Measurements from ENCODE around the gene FAM53B.

FAM53B gene

GRCh38 chr10:124668517-124669051 is 75.6 kb downstream of the FAM53B start:
- TF ChIP-seq CTCF (IDR thresholded peaks at IDR 0.05; ENCODE audit: insufficient read depth, low read depth, low read length, missing control alignments), result no peak
- no peak for DNase-seq (ENCODE audit: low read depth)
- no peak overlapping the region for H3K4me3 ChIP-seq (ENCODE audit: low read length)

DNA sequence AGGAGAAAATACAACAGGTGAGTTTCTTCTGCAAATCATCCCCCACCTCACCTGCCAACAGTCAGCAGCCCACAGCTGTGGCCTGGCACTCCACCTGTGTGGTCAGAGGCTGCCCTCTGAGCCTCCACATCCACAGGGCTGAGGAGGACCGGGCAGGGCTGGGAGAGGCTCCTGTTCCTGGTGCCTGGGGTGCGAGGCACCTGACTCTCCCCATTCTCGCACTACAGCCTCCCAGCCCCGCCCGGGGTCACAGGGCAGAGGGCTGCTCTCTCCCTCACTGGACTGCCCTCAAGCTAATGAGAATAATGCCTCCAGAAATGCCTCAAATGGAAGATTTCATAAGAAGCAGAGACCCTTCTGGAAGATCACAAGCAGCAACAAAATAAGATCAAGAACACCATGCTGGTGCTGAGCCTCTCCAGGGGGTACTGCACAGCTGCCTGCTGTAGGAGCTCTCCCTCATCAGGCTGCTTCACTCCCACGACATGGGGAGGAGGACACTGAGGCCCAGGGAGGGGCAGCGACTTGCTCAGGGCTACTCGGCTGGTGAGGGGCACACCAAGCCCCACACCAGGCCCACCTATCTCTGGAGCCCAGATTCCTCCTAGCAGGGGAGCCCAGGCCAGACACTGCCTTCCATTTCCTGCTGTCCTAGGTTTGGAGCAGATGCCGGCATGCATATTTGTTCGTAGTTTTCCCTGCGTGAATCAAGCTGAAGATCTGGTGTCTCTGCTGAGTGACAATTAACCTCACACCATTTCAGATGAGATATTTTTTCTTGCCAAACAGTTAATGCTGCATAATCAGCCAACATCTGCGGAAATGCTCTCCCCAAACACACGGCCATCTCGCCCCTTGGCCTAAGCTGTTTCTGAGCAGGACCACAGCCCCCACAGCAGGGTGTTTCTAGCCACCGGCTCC is 76.5 kb downstream of the FAM53B start:
- no peak for TF ChIP-seq CTCF (IDR thresholded peaks at IDR 0.05; ENCODE audit: insufficient read depth, low read depth, low read length, missing control alignments)
- no peak overlapping the region for H3K4me3 ChIP-seq (ENCODE audit: low read length)
- no peak for DNase-seq (ENCODE audit: low read depth)

DNA sequence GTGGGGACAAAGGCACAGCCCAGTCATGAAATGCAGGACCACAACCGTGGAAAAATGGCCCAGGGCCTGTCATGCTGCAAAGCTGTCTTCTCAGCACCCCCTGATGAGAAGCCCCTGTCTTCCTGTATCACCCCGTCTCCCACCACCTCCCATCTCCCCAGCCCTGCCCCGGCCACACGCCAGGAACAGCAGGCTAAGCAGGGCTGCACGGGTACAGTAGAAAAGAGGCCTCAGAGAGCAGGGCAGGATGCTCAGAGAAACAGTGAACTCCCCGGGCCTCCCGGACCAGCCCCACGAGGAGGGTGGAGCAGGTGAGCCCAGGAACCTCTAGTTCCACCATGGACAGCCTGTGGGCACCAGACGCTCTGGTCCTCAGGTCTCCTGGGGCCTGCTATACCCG is 77.7 kb downstream of the FAM53B start:
- H3K4me3 ChIP-seq (ENCODE audit: low read length), result no peak overlapping the region

GRCh38 chr10:124665980-124666379 is 78.2 kb downstream of the FAM53B start:
- H3K4me3 ChIP-seq (ENCODE audit: low read length), result no peak overlapping the region
- DNase-seq (ENCODE audit: low read depth), result no peak
- TF ChIP-seq CTCF (IDR thresholded peaks at IDR 0.05; ENCODE audit: insufficient read depth, low read depth, low read length, missing control alignments), result no peak

More for the DNA sequence above, 77.7 kb downstream of the FAM53B start:
- no peak for TF ChIP-seq CTCF (IDR thresholded peaks at IDR 0.05; ENCODE audit: insufficient read depth, low read depth, low read length, missing control alignments)
- no peak for DNase-seq (ENCODE audit: low read depth)

DNA sequence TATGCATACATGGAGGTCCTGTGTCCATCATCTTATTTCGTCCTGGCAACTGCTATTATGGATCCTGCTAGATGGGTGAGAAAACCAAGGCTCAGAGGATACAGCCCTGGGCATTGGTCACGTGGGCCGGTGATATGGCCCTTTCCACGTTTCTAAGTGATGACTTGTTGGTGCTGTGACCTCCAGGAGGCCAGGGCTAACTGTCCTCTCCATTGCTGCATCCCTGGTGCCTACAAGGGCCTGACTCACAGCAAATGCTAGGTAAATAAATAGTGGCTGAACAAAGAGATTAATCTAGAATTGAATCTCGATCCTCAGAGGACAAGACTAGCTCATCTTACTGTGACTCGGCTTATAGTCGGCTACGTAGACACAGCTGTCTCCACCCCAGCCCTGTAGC is 78.6 kb downstream of the FAM53B start:
- no peak overlapping the region for H3K4me3 ChIP-seq (ENCODE audit: low read length)
- TF ChIP-seq CTCF (IDR thresholded peaks at IDR 0.05; ENCODE audit: insufficient read depth, low read depth, low read length, missing control alignments), result no peak
- no peak for DNase-seq (ENCODE audit: low read depth)

GRCh38 chr10:124665091-124665490 is 79.1 kb downstream of the FAM53B start:
- no peak overlapping the region for H3K4me3 ChIP-seq (ENCODE audit: low read length)
- no peak for DNase-seq (ENCODE audit: low read depth)
- no peak for TF ChIP-seq CTCF (IDR thresholded peaks at IDR 0.05; ENCODE audit: insufficient read depth, low read depth, low read length, missing control alignments)

All from epithelial cell of esophagus (primary cell).